WERI-Rb-1 (cell line): Measurements from ENCODE around the gene ANKRD1.
A peak's percentile ranks its signal among the peaks of the same experiment; 100 is the strongest.
"Not testable (repeated sequence)": the region's sequence is repeated elsewhere in the genome, so short reads cannot be mapped to it uniquely, and the experiment has no call there.

Experiments used
- DNase-seq: peaks from one replicate; pipeline ENCODE4 v3.0.0-alpha.2; 2020
- H3K27ac ChIP-seq: fragments of 250-450 bp; sonication (Bioruptor Pico); 2 replicates; pipeline ENCODE4 v1.5.1; 2020; ENCODE audit warnings: mild to moderate bottlenecking, moderate library complexity
- H3K27me3 ChIP-seq: fragments of 250-450 bp; sonication (Bioruptor Pico); 2 replicates; pipeline ENCODE4 v1.5.1; 2021; ENCODE audit warnings: mild to moderate bottlenecking, low read depth, moderate library complexity; ENCODE audit not compliant: insufficient read depth, severe bottlenecking
- H3K36me3 ChIP-seq: fragments of 250-450 bp; sonication (Bioruptor Pico); 2 replicates; pipeline ENCODE4 v1.5.1; 2020; ENCODE audit warnings: mild to moderate bottlenecking, moderate library complexity
- H3K4me3 ChIP-seq: 2 replicates; pipeline ENCODE4 v1.5.1; 2011; ENCODE audit warnings: low read depth, mild to moderate bottlenecking, control low read depth, low read length
- H3K9me3 ChIP-seq: fragments of 250-450 bp; sonication (Bioruptor Pico); 2 replicates; pipeline ENCODE4 v1.5.1; 2021; ENCODE audit warnings: mild to moderate bottlenecking, moderate library complexity; ENCODE audit not compliant: severe bottlenecking
- TF ChIP-seq, protein P1 (sequence below): IDR thresholded peaks from 2 replicates; pipeline ENCODE4 v1.5.1; 2011; ENCODE audit warnings: low read depth, mild to moderate bottlenecking, control low read depth, inconsistent platforms, low read length

The ANKRD1 gene

DNA sequence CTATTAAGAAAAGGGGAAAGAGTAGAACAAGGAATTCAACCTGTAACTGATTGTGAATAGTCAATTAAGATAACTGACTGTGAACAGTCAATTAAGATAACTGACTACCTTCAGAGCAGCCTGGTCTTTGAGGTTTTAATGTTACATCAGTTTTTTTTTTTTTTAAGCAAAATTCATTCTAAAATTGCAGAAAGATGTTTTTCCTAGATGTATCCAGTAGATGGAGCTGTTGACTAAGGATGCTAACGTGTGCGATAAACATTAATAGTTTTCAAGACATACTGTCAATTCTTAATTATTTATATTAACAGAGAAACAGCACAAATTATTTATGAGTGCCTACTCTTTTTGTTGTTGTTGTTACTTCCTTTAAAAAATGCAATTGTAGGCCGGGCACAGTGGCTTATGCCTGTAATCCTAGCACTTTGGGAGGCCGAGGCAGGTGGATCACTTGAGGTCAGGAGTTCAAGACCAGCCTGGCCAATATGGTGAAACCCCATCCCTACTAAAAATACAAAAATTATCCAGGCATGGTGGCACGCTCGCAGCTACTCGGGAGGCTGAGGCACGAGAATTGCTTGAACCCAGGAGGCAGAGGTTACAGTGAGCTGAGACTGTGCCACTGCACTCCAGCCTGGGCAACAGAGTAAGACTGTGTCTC, 40.7 kb downstream of the ANKRD1 start:
- DNase-seq, H3K4me3 ChIP-seq, H3K27ac ChIP-seq, H3K9me3 ChIP-seq, H3K27me3 ChIP-seq: not testable (repeated sequence)
- TF ChIP-seq, protein P1, sequence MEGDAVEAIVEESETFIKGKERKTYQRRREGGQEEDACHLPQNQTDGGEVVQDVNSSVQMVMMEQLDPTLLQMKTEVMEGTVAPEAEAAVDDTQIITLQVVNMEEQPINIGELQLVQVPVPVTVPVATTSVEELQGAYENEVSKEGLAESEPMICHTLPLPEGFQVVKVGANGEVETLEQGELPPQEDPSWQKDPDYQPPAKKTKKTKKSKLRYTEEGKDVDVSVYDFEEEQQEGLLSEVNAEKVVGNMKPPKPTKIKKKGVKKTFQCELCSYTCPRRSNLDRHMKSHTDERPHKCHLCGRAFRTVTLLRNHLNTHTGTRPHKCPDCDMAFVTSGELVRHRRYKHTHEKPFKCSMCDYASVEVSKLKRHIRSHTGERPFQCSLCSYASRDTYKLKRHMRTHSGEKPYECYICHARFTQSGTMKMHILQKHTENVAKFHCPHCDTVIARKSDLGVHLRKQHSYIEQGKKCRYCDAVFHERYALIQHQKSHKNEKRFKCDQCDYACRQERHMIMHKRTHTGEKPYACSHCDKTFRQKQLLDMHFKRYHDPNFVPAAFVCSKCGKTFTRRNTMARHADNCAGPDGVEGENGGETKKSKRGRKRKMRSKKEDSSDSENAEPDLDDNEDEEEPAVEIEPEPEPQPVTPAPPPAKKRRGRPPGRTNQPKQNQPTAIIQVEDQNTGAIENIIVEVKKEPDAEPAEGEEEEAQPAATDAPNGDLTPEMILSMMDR, result peak; percentile 15; the same call in 1 of the 2 replicates
- H3K36me3 ChIP-seq, result peaks cover 65% of the 10 kb centered on the region

DNA sequence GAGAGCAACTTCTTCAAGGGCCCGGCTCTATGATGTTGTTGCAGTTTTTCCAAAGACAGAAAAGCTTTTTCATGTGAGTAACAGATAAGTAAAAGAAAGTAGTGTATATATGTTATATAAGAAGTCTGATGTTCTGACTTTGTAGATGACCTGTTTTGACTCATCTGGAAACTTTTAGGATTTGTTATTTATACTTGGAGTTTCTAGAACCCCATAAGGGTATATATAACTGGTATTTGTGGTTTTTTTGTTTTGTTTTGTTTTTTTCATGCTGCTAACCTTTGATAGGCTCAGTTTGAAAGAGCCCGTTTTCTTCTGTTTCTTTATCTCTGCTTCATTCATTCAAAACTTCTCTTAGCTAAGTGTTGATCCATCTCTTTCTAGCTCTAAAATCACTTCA, 41.8 kb downstream of the ANKRD1 start:
- Histone ChIP-seq H3K27ac (no peak overlapping the region), H3K9me3 (no peaks in the 10 kb centered on the region), H3K36me3 (peaks cover 63% of the 10 kb centered on the region), H3K27me3 (no peaks in the 10 kb centered on the region), H3K4me3 (no peak overlapping the region)
- DNase-seq, result no peak
- TF ChIP-seq, protein P1, result no peak

DNA sequence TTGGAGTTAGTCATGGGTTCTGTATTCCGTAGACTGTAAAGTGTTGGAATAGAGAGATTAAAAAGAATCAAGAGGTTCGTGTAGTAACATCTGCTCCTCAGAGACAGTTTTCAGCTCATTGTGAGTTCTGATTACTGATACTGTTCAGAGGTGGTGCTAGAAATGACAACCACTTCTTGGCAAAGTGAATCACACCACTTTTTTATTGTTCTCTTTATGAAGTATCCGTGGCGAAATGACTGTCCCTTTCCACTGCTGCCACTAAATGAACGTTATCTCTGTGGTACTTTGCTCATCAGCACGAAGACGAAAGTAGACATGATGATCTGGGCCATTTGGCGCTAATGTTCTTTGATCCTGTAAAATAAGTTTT, 48.3 kb downstream of the ANKRD1 start:
- Histone ChIP-seq H3K36me3 (peaks cover 25% of the 10 kb centered on the region), H3K27ac (peak overlapping the region; percentile 82), H3K4me3 (peak overlapping the region; percentile 92), H3K9me3 (no peaks in the 10 kb centered on the region), H3K27me3 (no peaks in the 10 kb centered on the region)
- DNase-seq, result no peak
- TF ChIP-seq, protein P1, result no peak

DNA sequence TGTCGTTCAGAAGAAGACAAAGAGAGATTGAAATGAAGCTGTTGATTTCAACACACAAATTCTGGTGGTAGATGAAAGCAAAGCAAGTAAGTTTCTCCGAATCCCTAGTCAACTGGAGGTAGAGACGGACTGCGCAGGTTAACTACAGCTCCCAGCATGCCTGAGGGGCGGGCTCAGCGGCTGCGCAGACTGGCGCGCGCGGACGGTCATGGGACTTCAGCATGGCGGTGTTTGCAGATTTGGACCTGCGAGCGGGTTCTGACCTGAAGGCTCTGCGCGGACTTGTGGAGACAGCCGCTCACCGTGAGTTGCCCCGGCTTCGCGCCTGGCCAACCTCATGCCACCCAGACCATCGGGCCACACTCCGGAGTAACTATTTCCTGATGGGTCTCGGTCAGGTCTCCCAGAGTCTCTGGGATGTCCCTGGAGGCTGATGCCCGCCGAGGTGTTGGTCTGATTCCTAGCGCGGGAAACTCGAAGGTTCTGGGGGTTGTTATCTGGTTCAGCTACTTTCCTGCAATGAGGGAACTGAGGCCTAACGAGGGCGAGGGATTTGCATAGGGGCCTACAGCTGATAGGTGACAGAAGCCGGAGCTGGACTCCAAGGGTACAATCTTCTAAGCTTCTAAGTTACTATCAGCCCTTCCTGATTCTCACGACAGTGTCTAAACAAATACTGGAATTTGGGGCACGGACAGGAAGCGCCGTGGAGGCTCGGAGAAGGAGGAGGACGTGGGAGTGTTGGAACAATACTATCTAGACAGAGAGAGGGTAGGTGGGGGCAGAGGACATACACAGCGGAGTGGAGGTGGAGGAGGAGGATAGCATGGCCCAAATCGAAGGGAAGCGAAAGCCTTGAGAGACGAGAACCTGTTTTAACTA, 48.9 kb downstream of the ANKRD1 start, which contains the start of gene RPP30:
RPP30 (plus strand) TSS at position 209 of the 882 bp plus-strand sequence; CDS start at position 222, 13 bp downstream.
- Histone ChIP-seq H3K27me3 (no peaks in the 10 kb centered on the region), H3K9me3 (no peaks in the 10 kb centered on the region), H3K4me3 (peak within 1 kb of the TSS; percentile 92), H3K36me3 (peaks cover 23% of the 10 kb centered on the region), H3K27ac (peak within 1 kb of the TSS; percentile 82)
- TF ChIP-seq, protein P1, result no peak
- peak; percentile 88 for DNase-seq

DNA sequence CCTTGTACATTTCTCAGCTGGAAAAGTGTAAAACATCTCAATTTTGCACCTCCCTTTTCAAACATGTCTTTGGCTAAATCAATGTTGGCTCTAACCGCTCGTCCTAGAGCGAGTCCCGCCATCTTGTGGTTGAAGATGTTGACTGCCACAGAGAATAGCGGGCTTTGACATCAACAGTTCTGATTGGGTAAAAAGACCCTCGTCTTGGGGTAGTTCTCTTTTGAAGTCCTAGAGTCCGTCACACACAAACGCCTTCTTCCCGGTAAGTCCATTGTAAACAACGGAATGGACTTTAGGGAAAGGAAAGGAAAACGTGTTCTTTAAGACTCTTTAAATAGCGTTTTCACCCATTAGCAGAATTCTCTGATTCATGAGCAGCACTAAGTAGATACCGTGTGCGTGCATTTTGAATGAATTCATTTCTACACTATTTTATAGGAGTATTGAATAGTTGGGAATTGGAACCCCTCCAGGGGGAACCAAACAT, 49.6 kb downstream of the ANKRD1 start:
- DNase-seq, result peak; percentile 67
- H3K9me3 ChIP-seq, result no peaks in the 10 kb centered on the region
- H3K27me3 ChIP-seq, result no peaks in the 10 kb centered on the region
- TF ChIP-seq, protein P1, result peak; percentile 48; the same call in 1 of the 2 replicates
- H3K36me3 ChIP-seq, result peaks cover 16% of the 10 kb centered on the region
- H3K27ac ChIP-seq, result peak overlapping the region; percentile 82
- peak overlapping the region; percentile 92 for H3K4me3 ChIP-seq
